Adipose tissue (tissue), 3 donors: Measurements from ENCODE around the gene PTPRH. TPM values are rescaled to one million over a fixed set of nuclear protein-coding genes. Genes with fewer than 3 reads are reported as not detected.

ENCODE experiments used
- H3K27ac ChIP-seq: one replicate; pipeline ENCODE4 v1.5.1; 2013; ENCODE audit warnings: low read depth, low read length
- WGBS, 3 donors: extraction: QIAGEN DNeasy Blood & Tissue Kit; methylation state at CpG; one replicate each; pipeline ENCODE4 v1.1.7; 2013; 5-methylcytosine and 5-hydroxymethylcytosine counted together
- polyA plus RNA-seq, 3 donors: library from polyadenylated mRNA; stranded (reverse); fragments of 200-250 nt; gene quantifications; one replicate each; pipeline ENCODE4 v1.2.3, GENCODE V29; 2013
- donor health status: healthy with polysubstance abuse.
- donor health status: Bipolar disorder and iron deficiency.
- donor health status: healthy.

PTPRH gene, protein sequence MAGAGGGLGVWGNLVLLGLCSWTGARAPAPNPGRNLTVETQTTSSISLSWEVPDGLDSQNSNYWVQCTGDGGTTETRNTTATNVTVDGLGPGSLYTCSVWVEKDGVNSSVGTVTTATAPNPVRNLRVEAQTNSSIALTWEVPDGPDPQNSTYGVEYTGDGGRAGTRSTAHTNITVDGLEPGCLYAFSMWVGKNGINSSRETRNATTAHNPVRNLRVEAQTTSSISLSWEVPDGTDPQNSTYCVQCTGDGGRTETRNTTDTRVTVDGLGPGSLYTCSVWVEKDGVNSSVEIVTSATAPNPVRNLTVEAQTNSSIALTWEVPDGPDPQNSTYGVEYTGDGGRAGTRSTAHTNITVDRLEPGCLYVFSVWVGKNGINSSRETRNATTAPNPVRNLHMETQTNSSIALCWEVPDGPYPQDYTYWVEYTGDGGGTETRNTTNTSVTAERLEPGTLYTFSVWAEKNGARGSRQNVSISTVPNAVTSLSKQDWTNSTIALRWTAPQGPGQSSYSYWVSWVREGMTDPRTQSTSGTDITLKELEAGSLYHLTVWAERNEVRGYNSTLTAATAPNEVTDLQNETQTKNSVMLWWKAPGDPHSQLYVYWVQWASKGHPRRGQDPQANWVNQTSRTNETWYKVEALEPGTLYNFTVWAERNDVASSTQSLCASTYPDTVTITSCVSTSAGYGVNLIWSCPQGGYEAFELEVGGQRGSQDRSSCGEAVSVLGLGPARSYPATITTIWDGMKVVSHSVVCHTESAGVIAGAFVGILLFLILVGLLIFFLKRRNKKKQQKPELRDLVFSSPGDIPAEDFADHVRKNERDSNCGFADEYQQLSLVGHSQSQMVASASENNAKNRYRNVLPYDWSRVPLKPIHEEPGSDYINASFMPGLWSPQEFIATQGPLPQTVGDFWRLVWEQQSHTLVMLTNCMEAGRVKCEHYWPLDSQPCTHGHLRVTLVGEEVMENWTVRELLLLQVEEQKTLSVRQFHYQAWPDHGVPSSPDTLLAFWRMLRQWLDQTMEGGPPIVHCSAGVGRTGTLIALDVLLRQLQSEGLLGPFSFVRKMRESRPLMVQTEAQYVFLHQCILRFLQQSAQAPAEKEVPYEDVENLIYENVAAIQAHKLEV
- 1 to 10 TPM; 3.0 to 5.5 (median 3.4) TPM for polyA plus RNA-seq

DNA sequence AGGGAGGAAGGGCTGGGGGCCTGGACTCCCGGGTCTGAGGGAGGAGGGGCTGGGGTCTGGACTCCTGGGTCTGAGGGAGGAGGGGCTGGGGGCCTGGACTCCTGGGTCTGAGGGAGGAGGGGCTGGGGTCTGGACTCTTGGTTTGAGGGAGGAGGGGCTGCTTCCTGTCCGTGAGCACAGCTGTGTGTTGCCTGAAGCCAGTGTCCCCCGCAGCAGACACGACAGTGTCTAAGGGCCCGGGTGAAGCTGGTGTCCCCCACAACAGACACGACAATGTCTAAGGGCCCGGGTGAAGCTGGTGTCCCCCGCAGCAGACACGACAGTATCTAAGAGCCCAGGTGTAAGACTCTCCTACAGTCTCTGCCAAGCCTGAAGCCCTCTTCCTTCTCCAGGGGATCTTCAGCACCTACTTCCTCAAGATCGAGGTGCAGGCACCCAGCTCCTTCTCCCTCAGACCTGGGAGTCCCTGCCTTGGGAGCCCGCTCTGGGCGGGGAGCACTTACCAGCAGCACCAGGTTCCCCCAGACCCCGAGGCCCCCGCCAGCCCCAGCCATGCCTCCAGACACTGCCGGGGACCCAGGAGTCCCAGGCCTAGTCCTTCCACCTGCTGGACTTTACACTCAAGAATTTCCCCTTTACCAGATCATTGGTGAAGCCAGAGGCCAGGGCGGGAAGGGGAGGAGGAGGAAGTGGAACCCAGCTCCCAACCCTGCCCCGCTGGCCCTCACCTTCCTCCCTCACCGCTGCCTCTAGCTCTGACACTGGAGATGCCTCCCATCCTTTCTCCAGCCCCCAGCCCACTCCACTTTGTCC is at the start of gene PTPRH:
Gene PTPRH (minus strand): TSS at position 622 of the 813 bp plus-strand sequence. CDS start 68 bp downstream, at position 554.
- 52 to 59% (median 57%) methylated on average over 17 of the region's 18 CpGs for WGBS, 3 donors
- no peak within 1 kb of the TSS for H3K27ac ChIP-seq

DNA sequence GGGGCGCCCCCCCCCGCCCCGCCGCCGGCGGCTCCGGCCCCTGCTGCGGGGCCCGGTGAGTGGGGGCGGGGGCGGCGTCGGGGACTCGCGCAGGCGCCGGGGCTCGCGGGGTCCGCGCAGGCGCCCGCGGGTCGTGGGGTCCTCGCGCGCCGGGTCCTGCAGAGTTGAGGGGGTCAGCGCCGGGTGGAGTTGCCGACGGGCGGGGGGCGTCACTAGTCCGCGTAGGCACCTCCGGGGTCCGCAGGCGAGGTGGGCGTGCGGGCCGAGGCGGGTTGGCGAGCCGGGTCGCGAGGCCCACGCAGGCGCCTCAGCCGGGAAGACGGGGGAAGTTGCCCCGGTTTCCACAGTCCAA is 49.2 kb upstream of the PTPRH start:
- H3K27ac ChIP-seq, result no peak overlapping the region
- 0 to 1% (median 1%) methylated on average over 23 to 53 of the region's 53 CpGs for WGBS, 3 donors

DNA sequence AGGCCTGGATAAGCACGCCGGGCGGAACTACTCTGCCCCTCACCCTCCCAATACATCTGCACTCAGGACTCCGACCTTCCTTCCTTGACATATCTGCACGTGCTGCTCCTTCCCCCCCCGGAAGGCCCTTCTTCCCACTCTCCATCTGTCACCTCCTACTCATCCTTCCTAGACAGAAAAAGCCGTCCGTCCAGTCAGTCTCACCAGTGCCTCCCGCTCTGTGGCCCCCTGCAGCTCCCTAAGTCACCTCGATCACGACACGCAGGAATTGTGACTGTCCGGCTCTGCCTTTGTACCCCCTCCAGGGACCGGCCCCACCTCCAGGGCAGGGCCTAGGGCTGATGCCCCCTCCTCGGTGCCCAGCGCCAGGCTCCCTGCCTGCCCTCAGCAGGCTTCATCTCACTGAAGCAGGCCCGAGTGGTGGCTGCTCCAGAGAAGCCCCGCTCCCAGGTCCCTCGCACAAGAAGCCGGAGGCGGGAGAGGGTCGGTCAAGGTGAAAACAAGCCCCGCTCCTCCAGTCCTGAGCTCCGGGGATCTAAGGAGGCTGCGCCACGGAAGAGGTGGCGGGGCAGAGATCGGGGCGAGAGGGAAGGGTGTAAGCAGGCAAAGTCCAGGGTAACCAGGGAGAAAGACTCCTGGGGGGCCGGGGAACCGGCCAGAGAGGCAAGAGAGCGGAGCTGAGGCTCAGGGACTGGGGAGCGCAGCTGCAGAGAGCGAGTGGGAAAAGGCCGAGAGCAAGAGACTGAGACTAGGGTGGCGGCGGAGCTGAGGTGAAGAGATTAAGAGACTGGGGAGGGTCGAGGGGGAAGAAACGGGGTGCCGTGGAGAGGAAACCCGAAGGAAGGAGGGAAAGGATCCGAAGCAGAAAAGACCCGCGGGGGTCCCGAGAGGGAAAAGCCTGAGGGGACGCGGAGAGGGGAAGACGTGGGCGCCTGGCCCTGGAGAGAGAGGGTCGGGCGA is 48.4 kb upstream of the PTPRH start:
- 2 to 3% (median 2%) methylated on average over 42 to 51 of the region's 51 CpGs for WGBS, 3 donors
- H3K27ac ChIP-seq, result no peak overlapping the region

DNA sequence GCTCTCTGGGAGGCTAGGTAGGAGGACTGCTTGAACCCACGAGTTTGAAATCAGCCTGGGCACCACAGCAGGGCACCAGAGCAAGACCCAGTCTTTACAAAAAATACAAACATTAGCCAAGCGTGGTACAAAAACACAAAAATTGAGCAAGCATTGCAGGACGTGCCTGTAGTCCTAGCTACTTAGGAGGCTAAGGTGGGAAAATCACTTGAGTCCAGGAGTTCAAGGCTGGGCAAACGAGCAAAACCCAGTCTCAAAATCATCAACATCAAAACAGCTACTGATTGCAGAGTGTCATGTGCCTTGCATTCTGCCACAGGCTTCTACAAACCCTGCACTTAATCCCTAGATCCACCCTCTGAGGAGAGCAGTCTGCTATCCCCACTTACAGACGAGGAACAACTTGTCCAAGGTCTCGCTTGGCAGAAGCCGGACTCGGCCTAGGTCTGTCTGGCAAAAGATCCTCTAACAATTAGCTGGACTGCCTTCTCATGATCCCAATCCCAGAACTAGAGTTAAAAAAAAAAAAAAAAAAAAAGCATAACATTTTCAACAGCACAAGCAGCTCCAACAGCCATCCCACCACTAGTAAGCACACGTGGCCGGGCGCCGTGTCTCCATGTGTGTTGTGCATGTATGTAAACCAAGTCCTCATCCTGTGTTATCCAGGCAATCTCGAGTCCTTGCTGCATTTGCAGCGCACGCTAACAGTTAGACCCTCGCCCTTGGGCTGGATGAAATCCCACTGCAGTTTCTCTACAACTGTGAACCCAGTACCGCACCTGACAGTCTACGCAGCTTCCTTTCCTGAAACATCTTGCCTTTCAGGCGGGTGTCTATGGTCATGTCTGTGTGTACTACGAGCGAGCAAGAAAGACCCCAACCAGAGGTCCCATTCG is 47.5 kb upstream of the PTPRH start:
- 35 to 38% (median 35%) methylated on average over 22 of the region's 22 CpGs for WGBS, 3 donors
- H3K27ac ChIP-seq, result no peak overlapping the region

DNA sequence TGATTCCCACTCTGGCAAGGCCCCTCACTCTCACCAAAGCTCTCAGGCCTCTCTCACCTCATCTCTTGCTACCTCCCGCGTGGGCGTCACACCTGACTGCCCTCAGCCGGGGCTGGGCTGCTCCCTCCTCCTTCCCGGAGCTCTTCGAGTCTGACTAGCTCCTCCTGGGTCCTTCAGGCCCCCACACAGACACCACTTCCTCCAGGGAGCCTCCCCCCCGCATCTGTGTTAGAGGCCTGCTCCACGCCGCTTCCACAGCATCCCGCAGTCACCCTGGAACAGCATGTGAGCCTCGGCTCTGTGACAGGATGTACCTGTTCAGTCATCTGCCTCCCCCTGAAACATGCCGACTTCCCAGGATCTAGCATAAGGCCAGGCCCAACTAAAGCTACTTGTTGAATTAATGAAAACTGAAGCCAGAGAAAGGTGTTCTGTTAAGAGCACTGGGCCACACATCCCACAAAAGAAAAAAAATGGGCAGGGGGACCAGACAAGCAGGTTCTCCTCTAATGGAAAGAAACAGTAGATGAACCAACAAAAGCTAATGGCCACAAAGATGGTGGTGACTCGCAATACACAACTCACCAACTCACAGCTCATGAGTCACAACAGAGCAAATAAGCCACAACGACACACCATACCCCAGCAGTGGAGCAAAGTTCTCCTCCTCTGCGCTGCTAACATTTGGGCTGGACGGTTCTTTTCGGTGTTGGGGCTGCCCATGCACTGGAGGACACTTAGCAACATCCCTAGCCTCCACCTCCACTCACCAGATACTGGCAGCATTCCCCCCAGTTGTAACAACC is 46.5 kb upstream of the PTPRH start:
- WGBS, 3 donors, result 43 to 60% (median 55%) methylated on average over 17 of the region's 17 CpGs

DNA sequence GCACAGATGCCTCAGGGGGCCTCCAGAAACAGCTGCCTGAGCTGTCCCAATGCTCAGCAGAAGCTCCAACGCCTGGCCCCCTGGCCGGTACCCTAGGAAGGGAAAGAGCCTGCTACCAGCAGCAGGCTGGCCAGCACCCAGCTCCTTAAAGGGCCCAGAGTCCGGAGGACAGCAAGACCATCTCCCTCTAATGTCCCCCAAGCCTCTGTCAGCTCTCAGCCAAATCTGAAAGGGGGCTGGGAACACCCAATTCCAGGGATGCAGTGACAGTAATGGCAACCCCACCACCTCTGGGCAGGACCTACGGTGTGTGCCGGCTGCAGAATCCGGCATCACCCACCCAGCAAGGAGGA is 45.3 kb upstream of the PTPRH start:
- H3K27ac ChIP-seq, result no peak overlapping the region
- 25 to 62% (median 42%) methylated on average over 6 of the region's 6 CpGs for WGBS, 3 donors

More for the DNA sequence above, 46.5 kb upstream of the PTPRH start:
- no peak overlapping the region for H3K27ac ChIP-seq

DNA sequence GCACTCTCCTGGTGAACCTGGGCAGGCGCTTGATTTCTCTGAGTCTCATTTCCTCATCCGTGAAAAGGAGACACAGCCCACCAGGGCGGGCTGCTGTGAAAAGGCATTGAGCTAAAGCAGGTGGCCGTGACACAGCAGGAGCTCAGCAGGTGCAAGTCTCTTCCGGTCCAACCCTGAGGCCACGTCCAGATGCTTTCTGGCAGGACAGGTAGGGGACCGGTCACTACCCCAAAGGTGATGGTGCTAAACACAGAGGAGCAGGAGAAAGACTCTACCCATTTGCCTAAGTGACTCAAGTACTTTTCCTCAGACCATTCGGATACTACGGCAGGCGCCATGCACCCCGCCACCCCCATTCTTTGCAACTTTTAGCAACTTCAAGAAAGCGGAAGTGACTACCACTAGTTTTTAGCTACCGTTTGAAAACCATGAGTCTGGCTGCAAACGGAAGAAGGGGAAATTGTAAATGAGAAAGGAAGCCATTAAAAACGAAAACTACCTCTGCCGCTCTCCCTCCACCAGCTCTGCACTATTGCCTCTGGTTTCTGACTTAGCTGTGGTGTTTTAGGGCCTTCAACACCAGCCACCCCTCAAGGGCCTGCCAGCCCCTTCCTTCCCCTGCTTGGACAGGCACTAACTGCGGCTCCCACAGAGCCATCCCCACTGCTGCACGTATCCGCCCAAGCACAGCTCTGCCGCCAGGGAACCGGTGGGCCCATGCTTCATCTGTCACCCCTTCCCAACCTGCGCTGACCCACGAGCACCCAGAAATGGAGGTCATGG is 44.7 kb upstream of the PTPRH start:
- no peak overlapping the region for H3K27ac ChIP-seq
- 36 to 63% (median 42%) methylated on average over 23 of the region's 23 CpGs for WGBS, 3 donors

DNA sequence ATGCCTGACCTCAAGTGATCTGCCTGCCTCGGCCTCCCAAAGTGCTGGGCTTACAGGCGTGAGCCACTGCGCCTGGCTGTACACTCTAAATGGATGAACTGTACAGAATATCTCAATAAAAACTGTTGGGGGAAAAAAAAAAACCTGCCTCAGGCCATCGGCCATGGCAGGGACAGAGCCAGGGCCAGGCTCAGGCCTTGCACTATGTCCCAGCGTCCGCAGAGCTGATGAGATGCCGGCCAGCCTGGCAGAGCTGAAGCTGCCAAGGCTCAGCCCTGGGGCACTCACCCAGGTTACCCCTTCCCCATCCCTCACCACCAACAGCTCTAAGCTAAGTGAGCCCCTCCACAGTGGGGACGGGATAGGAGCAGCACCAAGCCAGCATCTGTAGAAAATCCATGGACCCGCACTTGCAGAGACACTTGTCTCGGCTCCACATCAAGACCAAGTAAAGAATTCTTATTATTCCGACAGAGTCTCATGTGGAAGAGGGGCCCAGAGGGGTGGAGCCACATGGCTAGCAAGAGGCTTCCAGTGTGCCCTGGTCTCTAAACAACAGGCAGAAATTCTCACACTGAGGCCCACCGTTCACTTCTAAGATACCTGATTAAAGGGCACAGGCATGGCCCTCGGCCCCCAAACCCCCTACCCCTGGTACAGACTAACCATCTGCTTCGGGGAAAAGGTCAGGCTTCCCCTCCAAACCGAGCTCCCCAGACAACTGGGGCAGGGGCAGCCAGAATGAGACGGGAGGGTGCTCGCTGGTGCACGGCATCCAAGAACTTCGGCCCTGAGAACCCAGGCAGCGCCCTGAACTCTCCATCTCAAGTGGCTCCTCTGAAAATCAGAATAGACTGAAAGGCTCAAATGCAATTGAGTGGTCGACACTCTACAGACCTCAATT is 43.7 kb upstream of the PTPRH start:
- 65 to 81% (median 70%) methylated on average over 21 of the region's 21 CpGs for WGBS, 3 donors
- no peak overlapping the region for H3K27ac ChIP-seq

DNA sequence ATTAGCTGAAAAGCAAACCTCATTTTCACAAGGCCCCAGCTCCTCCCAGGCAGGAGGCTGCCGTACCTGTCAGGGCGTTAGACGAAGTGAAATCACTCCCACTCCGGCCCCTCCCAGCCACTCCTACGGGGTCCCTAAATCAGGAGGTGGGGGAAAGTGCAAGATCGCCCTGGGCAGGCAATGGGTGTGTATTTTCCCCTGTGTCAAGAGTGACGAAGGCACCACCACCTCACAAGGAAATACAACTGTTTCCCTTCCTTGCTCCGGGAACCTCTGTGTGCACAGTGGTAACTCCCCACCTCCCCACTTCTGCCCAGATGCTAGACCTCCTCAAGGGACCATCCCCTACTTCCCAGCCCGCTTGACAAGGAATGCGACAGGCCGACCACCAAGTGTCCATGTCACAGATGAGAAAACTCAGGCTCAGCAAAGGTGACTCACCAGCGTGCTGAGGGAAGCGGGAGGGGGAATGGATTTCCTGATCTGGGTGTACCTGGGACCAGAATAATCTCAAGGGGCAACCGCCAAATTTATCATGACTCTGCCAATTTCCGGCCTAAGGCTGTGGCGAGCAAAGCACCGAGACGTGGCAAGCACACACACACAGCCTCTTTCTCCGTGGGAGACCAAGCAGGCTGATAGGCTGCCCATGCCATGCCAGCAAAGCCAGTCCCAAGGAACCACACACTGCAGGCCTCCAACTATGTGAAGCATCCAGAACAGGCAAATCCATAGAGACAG is 42.2 kb upstream of the PTPRH start:
- WGBS, 3 donors, result 30 to 71% (median 42%) methylated on average over 19 of the region's 19 CpGs
- H3K27ac ChIP-seq, result no peak overlapping the region

DNA sequence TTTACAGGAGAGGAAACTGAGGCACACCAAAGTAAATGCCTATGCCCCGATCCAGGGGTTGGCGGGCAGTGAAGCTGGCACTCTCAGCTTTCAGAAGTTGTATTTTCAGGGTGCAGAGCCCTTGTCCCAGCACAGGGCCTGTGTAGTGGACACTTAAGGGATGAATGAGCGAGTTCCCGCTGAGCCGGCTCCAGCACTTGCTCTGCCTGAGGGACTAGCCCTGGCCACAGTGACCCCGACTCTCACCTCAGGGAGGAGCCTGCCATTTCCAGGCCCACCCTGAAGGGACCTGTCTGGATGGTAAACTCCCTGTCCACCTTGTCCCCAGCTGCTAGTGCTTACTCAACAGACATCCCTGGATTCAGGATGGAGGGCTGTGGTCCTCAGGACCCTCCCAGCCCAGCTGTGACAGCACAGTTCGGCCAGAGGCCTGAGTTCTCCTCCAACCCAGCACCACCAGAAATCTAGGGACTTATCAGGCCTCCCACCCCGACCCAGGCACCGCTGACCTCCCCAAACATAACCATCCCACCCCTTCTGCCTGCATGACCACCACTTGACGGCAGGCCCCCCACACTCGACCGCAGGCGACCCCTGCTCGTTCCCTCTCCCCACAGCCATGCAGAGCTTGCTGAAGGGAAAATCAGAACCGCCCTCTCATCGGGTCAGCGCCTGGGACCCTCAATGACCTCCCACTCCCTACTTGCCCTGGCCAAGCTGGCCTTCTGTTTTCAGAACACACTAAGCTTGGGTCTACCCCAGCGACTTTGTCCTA is 41.1 kb upstream of the PTPRH start:
- 89 to 94% (median 91%) methylated on average over 18 of the region's 18 CpGs for WGBS, 3 donors
- H3K27ac ChIP-seq, result no peak overlapping the region

DNA sequence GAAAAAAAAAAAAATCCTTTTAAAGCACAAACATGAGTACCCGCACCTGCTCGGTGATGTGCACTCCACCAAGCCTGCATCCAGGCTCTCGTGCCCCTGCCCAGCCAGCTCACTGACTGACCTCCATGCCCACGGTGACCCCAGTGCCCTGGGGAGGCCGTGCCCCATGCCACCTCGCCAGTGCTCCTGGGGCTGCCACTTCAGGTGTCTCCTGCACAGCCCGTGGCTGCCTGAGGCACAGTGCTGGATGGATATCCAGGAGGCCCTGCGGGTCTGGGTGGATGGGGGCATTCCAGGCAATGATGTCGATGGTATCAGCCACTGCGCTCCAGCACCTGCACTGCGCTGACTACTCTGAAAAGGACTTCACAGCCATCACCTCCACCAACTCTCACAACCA is 40.5 kb upstream of the PTPRH start:
- H3K27ac ChIP-seq, result no peak overlapping the region
- WGBS, 3 donors, result 88 to 90% (median 89%) methylated on average over 11 of the region's 11 CpGs

DNA sequence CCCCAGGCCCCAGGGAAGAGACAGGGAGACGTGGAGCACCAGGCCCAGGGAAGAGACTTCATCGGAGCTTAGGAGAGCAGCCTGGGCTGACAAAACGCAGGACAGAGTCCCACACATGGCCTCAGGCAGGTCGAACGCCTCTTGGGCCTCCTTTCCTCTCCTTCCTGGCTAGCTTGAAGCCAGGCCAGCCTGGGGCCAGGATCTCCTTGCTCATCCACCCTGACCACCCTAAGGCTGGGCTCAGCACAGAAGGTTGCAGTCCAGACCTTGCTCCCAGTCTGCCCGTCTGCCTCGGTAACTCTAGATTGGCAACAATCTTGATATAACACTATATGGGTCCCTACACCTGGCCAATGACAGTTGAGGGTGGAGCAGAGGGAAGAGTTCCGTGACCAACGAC is 39.4 kb upstream of the PTPRH start:
- H3K27ac ChIP-seq, result no peak overlapping the region
- 73 to 82% (median 79%) methylated on average over 9 of the region's 9 CpGs for WGBS, 3 donors
